ENCODE data around the gene CLCA4. TPM values are rescaled to one million over a fixed set of nuclear protein-coding genes. Genes with fewer than 3 reads are reported as not detected.

CLCA4 gene
- total RNA-seq, 4 donors from 2014 or later = 10.3 to 113 (median 14.1) TPM; not detected in 1

DNA sequence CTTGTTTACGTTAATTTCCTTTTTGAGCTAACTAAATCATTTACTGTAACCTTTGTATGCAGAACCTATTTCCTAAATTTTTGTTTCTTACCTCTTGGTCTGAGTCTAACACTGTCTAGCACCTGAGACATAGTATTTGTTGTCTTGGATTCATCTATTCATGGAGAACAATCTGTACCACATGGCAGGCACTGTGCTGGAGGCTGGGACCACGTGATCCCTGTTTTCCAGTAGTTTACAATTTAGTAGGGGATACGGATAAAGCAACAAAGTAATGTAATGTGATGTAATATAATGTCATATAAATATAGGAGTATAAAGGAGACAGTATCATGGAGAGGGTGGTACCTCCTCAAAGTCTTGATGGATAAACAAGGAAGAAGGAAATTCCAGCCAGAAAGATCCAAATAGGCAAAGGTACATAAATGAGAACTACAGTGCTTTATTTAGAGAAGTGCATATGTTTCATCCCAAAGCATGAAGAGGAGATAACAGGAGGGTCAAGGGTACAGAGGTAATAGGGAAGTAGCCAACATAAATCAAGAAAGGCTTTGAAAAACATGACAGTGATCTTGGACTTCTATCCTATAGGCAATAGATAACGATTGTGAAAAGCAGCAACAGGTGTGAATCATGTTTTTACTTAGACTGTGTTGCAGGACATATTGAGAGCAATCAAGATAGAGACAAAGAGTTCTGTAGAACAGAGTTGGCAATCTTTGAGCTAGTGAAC, 25.9 kb upstream of the CLCA4 start:
- no peaks in the 10 kb centered on the region for H3K9me3 ChIP-seq
- no peaks in the 10 kb centered on the region for H3K4me1 ChIP-seq
- H3K36me3 ChIP-seq = no peaks in the 10 kb centered on the region
- H3K27me3 ChIP-seq = no peaks in the 10 kb centered on the region
- no peak overlapping the region for H3K4me3 ChIP-seq
- H3K27ac ChIP-seq = peak overlapping the region in 2 of 4 donors; percentile 36 to 56
- no peak for TF ChIP-seq POLR2A (IDR thresholded peaks at IDR 0.05)
- TF ChIP-seq, protein P1, sequence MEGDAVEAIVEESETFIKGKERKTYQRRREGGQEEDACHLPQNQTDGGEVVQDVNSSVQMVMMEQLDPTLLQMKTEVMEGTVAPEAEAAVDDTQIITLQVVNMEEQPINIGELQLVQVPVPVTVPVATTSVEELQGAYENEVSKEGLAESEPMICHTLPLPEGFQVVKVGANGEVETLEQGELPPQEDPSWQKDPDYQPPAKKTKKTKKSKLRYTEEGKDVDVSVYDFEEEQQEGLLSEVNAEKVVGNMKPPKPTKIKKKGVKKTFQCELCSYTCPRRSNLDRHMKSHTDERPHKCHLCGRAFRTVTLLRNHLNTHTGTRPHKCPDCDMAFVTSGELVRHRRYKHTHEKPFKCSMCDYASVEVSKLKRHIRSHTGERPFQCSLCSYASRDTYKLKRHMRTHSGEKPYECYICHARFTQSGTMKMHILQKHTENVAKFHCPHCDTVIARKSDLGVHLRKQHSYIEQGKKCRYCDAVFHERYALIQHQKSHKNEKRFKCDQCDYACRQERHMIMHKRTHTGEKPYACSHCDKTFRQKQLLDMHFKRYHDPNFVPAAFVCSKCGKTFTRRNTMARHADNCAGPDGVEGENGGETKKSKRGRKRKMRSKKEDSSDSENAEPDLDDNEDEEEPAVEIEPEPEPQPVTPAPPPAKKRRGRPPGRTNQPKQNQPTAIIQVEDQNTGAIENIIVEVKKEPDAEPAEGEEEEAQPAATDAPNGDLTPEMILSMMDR (IDR thresholded peaks at IDR 0.05) = no peak
- DNase-seq = no peak

DNA sequence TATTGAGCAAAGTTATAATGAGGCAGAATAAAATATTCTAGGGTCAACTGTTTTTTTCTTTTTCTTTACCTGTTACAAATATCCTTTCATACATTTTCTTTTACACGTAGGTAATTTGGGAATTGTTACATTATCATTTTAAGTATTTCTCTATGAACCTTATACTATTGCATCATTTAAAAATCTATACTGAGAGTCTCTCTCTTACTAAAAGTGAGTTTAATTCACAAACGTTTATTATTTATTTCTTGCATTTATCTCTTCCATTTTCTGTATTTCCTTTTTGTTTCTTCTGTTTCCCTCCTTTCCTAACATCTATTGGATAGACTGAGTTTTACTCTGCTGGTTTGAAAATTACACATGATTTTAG, 25.4 kb upstream of the CLCA4 start:
- peak overlapping the region in 2 of 4 donors; percentile 20 to 56 for H3K27ac ChIP-seq
- TF ChIP-seq, protein P1 (IDR thresholded peaks at IDR 0.05) = no peak
- no peak for TF ChIP-seq POLR2A (IDR thresholded peaks at IDR 0.05)
- no peaks in the 10 kb centered on the region for H3K9me3 ChIP-seq
- H3K4me1 ChIP-seq = no peaks in the 10 kb centered on the region
- no peaks in the 10 kb centered on the region for H3K36me3 ChIP-seq
- no peaks in the 10 kb centered on the region for H3K27me3 ChIP-seq
- no peak for DNase-seq
- H3K4me3 ChIP-seq = no peak overlapping the region

DNA sequence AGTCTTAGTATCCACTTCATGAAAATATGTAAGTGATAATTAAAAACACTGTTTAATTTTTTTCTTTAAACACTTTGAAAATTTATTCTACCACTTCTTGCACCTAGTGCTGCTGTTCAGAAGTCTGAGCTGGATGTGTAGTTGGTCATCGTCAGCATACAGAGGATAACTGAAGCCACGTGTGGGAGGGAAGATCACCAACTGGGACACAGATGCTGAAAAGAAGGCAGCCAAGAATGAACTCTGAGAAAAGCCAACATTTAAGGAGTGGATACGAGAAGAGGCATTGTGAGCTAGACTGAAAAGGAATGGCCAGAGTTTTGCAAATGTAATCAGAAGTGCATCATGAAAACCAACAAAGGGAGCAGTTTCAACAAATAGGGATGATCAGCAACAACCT, 24.6 kb upstream of the CLCA4 start:
- H3K9me3 ChIP-seq = no peaks in the 10 kb centered on the region
- H3K36me3 ChIP-seq = no peaks in the 10 kb centered on the region
- H3K4me3 ChIP-seq = no peak overlapping the region
- no peak for TF ChIP-seq POLR2A (IDR thresholded peaks at IDR 0.05)
- TF ChIP-seq, protein P1 (IDR thresholded peaks at IDR 0.05) = no peak
- no peak for DNase-seq
- no peak overlapping the region for H3K27ac ChIP-seq
- no peaks in the 10 kb centered on the region for H3K27me3 ChIP-seq
- no peaks in the 10 kb centered on the region for H3K4me1 ChIP-seq

DNA sequence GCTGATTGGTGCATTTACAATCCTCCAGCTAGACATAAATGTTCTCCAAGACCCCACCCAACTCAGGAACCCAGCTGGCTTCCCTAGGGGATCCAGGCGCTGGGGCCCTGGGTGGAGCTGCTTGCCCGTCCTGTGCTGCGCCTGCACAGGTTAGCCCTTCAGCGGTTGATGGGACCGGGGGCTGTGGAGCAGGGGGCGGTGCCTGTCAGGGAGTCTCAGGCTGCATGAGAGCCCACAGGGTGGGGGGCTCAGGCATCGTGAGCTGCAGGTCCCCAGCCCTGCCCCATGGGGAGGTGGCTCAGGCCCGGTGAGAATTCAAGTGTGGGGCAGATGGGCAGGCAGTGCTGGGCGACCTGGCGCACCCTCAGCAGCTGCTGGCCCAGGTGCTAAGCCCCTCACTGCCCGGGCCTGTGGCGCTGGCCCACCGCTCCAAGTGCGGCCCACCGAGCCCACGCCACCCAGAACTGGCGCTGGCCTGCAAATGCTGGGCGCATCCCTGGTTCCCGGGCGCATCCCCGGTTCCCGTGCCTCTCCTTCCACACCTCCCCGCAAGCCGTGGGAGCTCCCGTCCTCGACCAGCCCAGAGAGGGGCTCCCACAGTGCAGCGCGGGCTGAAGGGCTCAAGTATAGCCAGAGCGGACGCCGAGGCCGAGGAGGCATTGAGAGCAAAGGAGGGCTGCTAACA, 23.1 kb upstream of the CLCA4 start:
- no peak for DNase-seq
- peaks cover 0 to 4% (median 0%) of the 10 kb centered on the region in 4 donors for H3K4me1 ChIP-seq
- no peak for TF ChIP-seq POLR2A (IDR thresholded peaks at IDR 0.05)
- TF ChIP-seq, protein P1 (IDR thresholded peaks at IDR 0.05) = no peak
- no peak overlapping the region for H3K4me3 ChIP-seq
- no peaks in the 10 kb centered on the region for H3K36me3 ChIP-seq
- no peaks in the 10 kb centered on the region for H3K27me3 ChIP-seq
- no peak overlapping the region for H3K27ac ChIP-seq
- no peaks in the 10 kb centered on the region for H3K9me3 ChIP-seq

DNA sequence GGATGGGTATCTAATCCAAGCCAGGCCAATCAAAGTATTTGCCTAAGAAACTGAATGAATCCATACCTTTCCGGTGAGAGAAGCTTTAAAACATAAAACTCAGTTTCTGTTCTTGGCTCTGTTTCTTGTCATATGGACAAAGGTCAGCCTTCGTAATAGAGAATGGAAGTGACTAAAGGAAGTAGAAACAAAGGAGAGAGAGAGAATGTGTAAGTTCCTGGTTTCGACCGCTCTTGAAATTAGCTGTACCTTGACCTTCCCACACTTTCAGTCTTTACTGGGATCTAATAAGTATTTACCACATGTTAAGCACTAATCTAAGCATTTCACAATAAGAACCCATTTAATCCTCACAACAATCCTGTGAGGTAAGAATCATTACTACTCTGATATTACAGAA, 19.6 kb upstream of the CLCA4 start:
- H3K4me3 ChIP-seq = no peak overlapping the region
- TF ChIP-seq, protein P1 (IDR thresholded peaks at IDR 0.05) = no peak
- no peak for TF ChIP-seq POLR2A (IDR thresholded peaks at IDR 0.05)
- H3K36me3 ChIP-seq = no peaks in the 10 kb centered on the region
- no peaks in the 10 kb centered on the region for H3K9me3 ChIP-seq
- H3K4me1 ChIP-seq = peaks cover 0 to 4% (median 0%) of the 10 kb centered on the region in 4 donors
- DNase-seq = no peak
- no peaks in the 10 kb centered on the region for H3K27me3 ChIP-seq
- H3K27ac ChIP-seq = peak overlapping the region in 3 of 4 donors; percentile 32 to 72 (median 44)

All from Peyer's patch (tissue), 4 donors.